ENCODE data around the gene GPR161. TPM values are rescaled to one million over a fixed set of nuclear protein-coding genes. Genes with fewer than 3 reads are reported as not detected.

Gene GPR161
- total and polyA plus RNA-seq, 12 donors = 0.93 to 3.3 (median 2.3) TPM

DNA sequence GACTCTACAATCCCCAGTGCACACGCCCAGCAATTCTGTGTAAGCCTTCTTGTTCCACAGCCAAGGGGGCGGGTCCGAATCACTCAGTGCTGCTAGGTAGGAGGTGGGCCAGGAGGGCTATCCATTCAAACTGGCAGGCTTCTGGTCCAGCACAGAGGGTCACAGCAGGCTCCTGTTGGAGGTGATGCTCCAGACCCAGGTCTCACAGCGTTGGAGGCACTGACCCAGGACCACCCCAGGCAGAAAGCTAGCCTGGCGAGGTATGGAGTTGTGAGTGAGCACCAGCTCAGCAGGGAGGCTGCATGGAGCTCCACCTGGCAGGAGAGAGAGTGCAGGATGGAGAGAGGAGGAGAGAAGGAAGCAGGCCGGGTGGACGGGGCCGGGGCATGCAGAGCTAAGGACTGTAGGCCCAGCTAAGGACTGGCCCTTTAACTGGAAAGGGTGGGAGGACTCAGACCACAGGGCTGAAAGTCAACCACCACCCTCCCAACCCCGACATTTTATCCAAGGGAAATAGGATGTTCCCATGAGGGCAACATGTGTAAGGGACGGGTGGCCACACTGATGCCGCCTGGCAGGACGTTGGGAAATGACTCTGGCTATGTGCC, 38.7 kb downstream of the GPR161 start:
- ATAC-seq = peak in 1 of 8 donors; percentile 43
- WGBS, 2 donors = 91 to 94% methylated on average over 12 of the region's 12 CpGs
- H3K36me3 ChIP-seq = peaks cover 0 to 30% (median 0%) of the 10 kb centered on the region in 9 donors

DNA sequence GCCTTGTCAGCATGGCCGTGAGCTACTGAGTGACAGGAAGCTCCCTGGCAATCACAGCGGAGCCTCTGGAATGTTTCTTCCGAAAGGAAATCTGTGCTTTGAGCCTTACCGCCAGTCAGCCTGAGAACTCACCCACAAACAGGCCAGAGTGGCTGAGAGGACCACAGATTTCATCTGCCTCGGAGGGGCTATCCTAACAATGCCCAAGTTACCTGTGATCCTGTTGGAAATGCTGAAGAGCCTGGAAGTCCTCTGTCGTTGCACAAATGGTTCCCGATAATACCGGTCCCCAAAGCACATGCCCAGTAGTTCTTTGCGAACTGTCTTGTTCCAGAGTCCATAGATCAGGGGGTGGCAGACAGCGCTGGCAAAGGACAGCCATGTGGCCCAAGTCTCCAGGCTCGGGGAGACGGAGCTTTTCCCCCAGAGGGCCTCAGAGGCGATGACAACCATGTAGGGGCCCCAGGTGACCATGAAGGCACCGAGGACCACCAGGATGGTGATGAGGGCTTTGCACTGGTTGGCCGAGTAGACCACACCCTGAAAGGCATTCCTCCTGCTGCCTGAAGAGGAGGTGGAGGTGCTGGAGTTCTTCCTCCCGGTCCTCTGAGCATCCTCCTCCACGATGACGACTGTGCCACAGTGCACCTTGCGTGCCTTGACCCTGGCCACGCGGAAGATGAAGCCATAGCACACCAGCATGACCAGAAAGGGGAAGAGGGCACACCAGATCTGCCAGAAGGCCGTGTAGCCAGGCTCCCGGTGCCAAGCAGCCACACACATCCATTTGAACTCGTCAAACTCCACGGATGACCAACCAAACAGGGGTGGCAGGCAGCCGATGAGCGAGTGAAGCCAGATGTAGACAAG, 40.2 kb downstream of the GPR161 start:
- Histone ChIP-seq H3K9me3 (no peaks in the 10 kb centered on the region), H3K36me3 (peaks cover 0 to 22% (median 0%) of the 10 kb centered on the region in 9 donors), H3K4me3 (no peak overlapping the region), H3K4me1 (peaks cover 0 to 4% (median 0%) of the 10 kb centered on the region in 9 donors), H3K27me3 (no peaks in the 10 kb centered on the region), H3K27ac (no peak overlapping the region)
- no peak for DNase-seq
- ATAC-seq = no peak
- TF ChIP-seq, protein P1, sequence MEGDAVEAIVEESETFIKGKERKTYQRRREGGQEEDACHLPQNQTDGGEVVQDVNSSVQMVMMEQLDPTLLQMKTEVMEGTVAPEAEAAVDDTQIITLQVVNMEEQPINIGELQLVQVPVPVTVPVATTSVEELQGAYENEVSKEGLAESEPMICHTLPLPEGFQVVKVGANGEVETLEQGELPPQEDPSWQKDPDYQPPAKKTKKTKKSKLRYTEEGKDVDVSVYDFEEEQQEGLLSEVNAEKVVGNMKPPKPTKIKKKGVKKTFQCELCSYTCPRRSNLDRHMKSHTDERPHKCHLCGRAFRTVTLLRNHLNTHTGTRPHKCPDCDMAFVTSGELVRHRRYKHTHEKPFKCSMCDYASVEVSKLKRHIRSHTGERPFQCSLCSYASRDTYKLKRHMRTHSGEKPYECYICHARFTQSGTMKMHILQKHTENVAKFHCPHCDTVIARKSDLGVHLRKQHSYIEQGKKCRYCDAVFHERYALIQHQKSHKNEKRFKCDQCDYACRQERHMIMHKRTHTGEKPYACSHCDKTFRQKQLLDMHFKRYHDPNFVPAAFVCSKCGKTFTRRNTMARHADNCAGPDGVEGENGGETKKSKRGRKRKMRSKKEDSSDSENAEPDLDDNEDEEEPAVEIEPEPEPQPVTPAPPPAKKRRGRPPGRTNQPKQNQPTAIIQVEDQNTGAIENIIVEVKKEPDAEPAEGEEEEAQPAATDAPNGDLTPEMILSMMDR (IDR thresholded peaks at IDR 0.05) = no peak
- intact Hi-C loops (cut with DNase I) = loop anchor here in 1 of 10 donors (10.0 kb wide), 2 partner anchors 48 to 228 kb away; no protein-coding TSS in a partner anchor
- 94 to 95% methylated on average over 27 of the region's 27 CpGs for WGBS, 2 donors

More for the DNA sequence above, 38.7 kb downstream of the GPR161 start:
- H3K4me1 ChIP-seq = peaks cover 0 to 3% (median 0%) of the 10 kb centered on the region in 9 donors
- no peak overlapping the region for H3K4me3 ChIP-seq
- TF ChIP-seq, protein P1 (IDR thresholded peaks at IDR 0.05) = no peak
- intact Hi-C loops (cut with DNase I) = loop anchor here in 1 of 10 donors (10.0 kb wide), 2 partner anchors 47 to 227 kb away; no protein-coding TSS in a partner anchor
- H3K27ac ChIP-seq = no peak overlapping the region
- DNase-seq = no peak
- no peaks in the 10 kb centered on the region for H3K27me3 ChIP-seq
- no peaks in the 10 kb centered on the region for H3K9me3 ChIP-seq

DNA sequence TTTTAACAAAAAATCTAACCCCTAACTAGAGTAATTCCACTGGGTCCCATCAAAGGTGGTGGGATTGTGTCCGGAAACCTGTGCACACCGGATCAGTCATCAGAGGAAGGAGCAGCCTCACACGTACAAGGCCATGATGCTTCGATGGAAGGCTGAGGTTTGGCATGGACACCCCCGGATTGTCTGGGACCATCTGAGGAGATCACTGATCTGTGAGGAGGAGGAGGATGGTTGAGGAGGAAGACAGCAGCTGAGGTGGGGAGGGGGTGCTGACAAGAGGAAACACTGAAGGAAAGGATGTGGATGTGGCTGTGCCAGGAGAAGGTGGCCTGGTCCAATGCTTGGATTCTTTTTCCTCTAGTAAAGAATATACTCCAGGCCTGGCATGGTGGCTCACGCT, 41.3 kb downstream of the GPR161 start:
- no peaks in the 10 kb centered on the region for H3K27me3 ChIP-seq
- intact Hi-C loops (cut with DNase I) = loop anchor here in 1 of 10 donors (10.0 kb wide), 2 partner anchors 49 to 229 kb away; no protein-coding TSS in a partner anchor
- H3K9me3 ChIP-seq = no peaks in the 10 kb centered on the region
- TF ChIP-seq, protein P1 (IDR thresholded peaks at IDR 0.05) = no peak
- no peak overlapping the region for H3K4me3 ChIP-seq
- no peak for DNase-seq
- H3K4me1 ChIP-seq = peaks cover 0 to 4% (median 0%) of the 10 kb centered on the region in 9 donors
- H3K27ac ChIP-seq = no peak overlapping the region
- 96 to 98% methylated on average over 6 of the region's 6 CpGs for WGBS, 2 donors
- no peak for ATAC-seq
- H3K36me3 ChIP-seq = peaks cover 0 to 22% (median 0%) of the 10 kb centered on the region in 9 donors

DNA sequence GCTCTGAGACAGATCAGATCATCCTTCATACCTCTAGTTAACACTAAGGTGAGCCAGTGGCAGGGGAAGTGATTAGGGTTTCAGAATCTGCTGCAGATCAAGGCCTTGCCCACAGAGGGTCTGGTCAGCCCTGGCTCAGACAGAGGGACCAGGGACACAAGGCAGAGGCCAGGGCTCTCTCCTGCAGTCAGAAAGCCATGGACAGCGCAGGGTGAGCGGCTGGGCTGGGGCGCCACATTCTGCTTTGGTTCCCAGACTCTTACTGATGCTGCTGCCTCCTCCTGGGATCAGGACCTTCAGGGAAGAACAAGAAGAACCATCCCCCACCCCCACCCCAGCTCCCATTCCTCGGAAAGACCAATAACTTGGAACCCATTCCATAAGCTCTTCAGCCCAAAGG, 43.1 kb downstream of the GPR161 start:
- 93 to 97% methylated on average over 4 of the region's 4 CpGs for WGBS, 2 donors
- H3K4me3 ChIP-seq = no peak overlapping the region
- TF ChIP-seq, protein P1 (IDR thresholded peaks at IDR 0.05) = no peak
- H3K27me3 ChIP-seq = no peaks in the 10 kb centered on the region
- peaks cover 0 to 4% (median 0%) of the 10 kb centered on the region in 9 donors for H3K4me1 ChIP-seq
- DNase-seq = no peak
- no peak for ATAC-seq
- no peak overlapping the region for H3K27ac ChIP-seq
- peaks cover 0 to 18% (median 0%) of the 10 kb centered on the region in 9 donors for H3K36me3 ChIP-seq
- intact Hi-C loops (cut with DNase I) = loop anchor here in 2 of 10 donors (5.0 to 10.0 kb wide), 3 partner anchors 51 to 231 kb away; no protein-coding TSS in a partner anchor
- H3K9me3 ChIP-seq = no peaks in the 10 kb centered on the region

Measured in heart right ventricle (tissue), 16 donors.